MCF 10A (cell line): ENCODE measurements around the gene SLC49A3. TPM values are rescaled to one million over a fixed set of nuclear protein-coding genes. Genes with fewer than 3 reads are reported as not detected.

Experiments used
- BruUV-seq: library from RNA; stranded (reverse); fragments of 400-500 nt; replicated peaks from 2 replicates; lab custom pipeline; 2021; lab: Mats Ljungman, UMichigan
- CTCF ChIA-PET: fragments of 300-600 bp; sonication (Branson Sonifier 250); formaldehyde crosslinking; extraction: SDS; loops from one replicate; lab custom pipeline; 2021; ENCODE audit warnings: antibody characterized with exemption, inconsistent platforms; lab: Yijun Ruan, JAX
- POLR2A ChIA-PET: fragments of 300-600, 350-650 bp; sonication (Branson Sonifier 250); formaldehyde crosslinking; extraction: SDS; loops from one replicate; lab custom pipeline; 2020; ENCODE audit warnings: antibody characterized with exemption, inconsistent platforms; lab: Yijun Ruan, JAX
- DNase-seq: peaks from one replicate; pipeline ENCODE4 v3.0.0-alpha.2; 2018; ENCODE audit not compliant: unreplicated experiment
- H3K27ac Mint-ChIP-seq: one replicate; pipeline ENCODE4 v1.8.0; 2022; ENCODE audit warnings: mild to moderate bottlenecking, low read depth, mixed read lengths; ENCODE audit not compliant: unreplicated experiment
- H3K27me3 Mint-ChIP-seq: one replicate; pipeline ENCODE4 v1.8.0; 2022; ENCODE audit warnings: mixed read lengths; ENCODE audit not compliant: insufficient read depth, unreplicated experiment
- H3K36me3 Mint-ChIP-seq: one replicate; pipeline ENCODE4 v1.8.0; 2022; ENCODE audit warnings: mild to moderate bottlenecking, moderate library complexity, mixed read lengths; ENCODE audit not compliant: insufficient read depth, unreplicated experiment
- H3K4me1 Mint-ChIP-seq: one replicate; pipeline ENCODE4 v1.8.0; 2022; ENCODE audit warnings: mixed read lengths; ENCODE audit not compliant: insufficient read depth, unreplicated experiment
- H3K4me3 Mint-ChIP-seq: one replicate; pipeline ENCODE4 v1.8.0; 2022; ENCODE audit warnings: mild to moderate bottlenecking, moderate library complexity, mixed read lengths; ENCODE audit not compliant: unreplicated experiment
- H3K9me3 Mint-ChIP-seq: one replicate; pipeline ENCODE4 v1.8.0; 2022; ENCODE audit warnings: mixed read lengths; ENCODE audit not compliant: unreplicated experiment
- CTCF ChIP-seq: fragments of 200-600 bp; IDR thresholded peaks from one replicate; pipeline ENCODE4 v1.8.0; 2022; ENCODE audit warnings: antibody characterized with exemption, mild to moderate bottlenecking; ENCODE audit not compliant: unreplicated experiment
- intact Hi-C: fragments of 100-400 bp; cut with micrococcal nuclease; formaldehyde crosslinking; loops from 2 replicates; pipeline ENCODE4 v1.14.1; 2022
- total RNA-seq: library from RNA; stranded (reverse); gene quantifications from 2 replicates; pipeline ENCODE4 v1.2.3, GENCODE V29; 2022

The SLC49A3 gene
- total RNA-seq, 1 experiment from 2014 or later = not detected

GRCh38 chr4:684623-685327 lies 4.2 kb downstream of the SLC49A3 start:
- Mint-ChIP-seq H3K27me3 (no peaks in the 10 kb centered on the region), H3K9me3 (no peaks in the 10 kb centered on the region), H3K27ac (no peak overlapping the region), H3K4me1 (peaks cover 11% of the 10 kb centered on the region), H3K4me3 (no peak overlapping the region), H3K36me3 (peaks cover 5% of the 10 kb centered on the region)
- no TSS peak for BruUV-seq
- no peak for DNase-seq
- TF ChIP-seq CTCF = no peak
- ChIA-PET POLR2A (interaction anchor here (0.9 kb wide), 1 partner anchor 10 kb away, joined by 3 read pairs; the partner anchor contains the start of genes ATP5ME and MYL5), CTCF (interaction anchor here (0.5 to 2.0 kb wide), 6 partner anchors 9 to 74 kb away, joined by 3 to 7 read pairs (median 4); no protein-coding TSS in a partner anchor)
- intact Hi-C loops = no loop called here

GRCh38 chr4:683982-684622 lies 4.8 kb downstream of the SLC49A3 start:
- peak; percentile 71 for DNase-seq
- ChIA-PET CTCF (interaction anchor here (0.6 to 2.0 kb wide), 7 partner anchors 9 to 73 kb away, joined by 3 to 7 read pairs (median 3); no protein-coding TSS in a partner anchor), POLR2A (no interaction called here)
- Mint-ChIP-seq H3K4me3 (no peak overlapping the region), H3K27me3 (no peaks in the 10 kb centered on the region), H3K9me3 (no peaks in the 10 kb centered on the region), H3K4me1 (peaks cover 11% of the 10 kb centered on the region), H3K36me3 (peaks cover 5% of the 10 kb centered on the region), H3K27ac (no peak overlapping the region)
- no TSS peak for BruUV-seq
- peak; percentile 55 for TF ChIP-seq CTCF
- intact Hi-C loops = no loop called here

- Mint-ChIP-seq H3K4me1 (peaks cover 11% of the 10 kb centered on the region), H3K9me3 (no peaks in the 10 kb centered on the region), H3K36me3 (peaks cover 8% of the 10 kb centered on the region), H3K4me3 (no peak overlapping the region), H3K27me3 (no peaks in the 10 kb centered on the region), H3K27ac (no peak overlapping the region)
- ChIA-PET POLR2A (no interaction called here), CTCF (interaction anchor here (0.6 to 2.0 kb wide), 5 partner anchors 8 to 34 kb away, joined by 3 to 7 read pairs (median 3); no protein-coding TSS in a partner anchor)
- no peak for TF ChIP-seq CTCF
- BruUV-seq = no TSS peak
- no peak for DNase-seq
- intact Hi-C loops = no loop called here
Observed at GRCh38 chr4:683247-683897, 5.6 kb downstream of the SLC49A3 start.
